HepG2 (cell line): ENCODE measurements around the gene TOB1. TPM values are rescaled to one million over a fixed set of nuclear protein-coding genes. Genes with fewer than 3 reads are reported as not detected.

Experiments
- AGO1 ChIP-seq: fragments of 200-400 bp; formaldehyde crosslinking; IDR thresholded peaks from 2 replicates; pipeline ENCODE4 v1.6.1; 2017; ENCODE audit warnings: mild to moderate bottlenecking, low read depth, low read length, moderate library complexity; ENCODE audit not compliant: poor library complexity, severe bottlenecking
- AKAP8 ChIP-seq: sonication (generic); formaldehyde crosslinking; IDR thresholded peaks from 2 replicates; pipeline ENCODE4 v1.5.1; 2020; ENCODE audit warnings: mild to moderate bottlenecking, missing genetic modification reagents
- ATF7-NPFF ChIP-seq: sonication (generic); formaldehyde crosslinking; IDR thresholded peaks from 2 replicates; pipeline ENCODE4 v1.8.1; 2023; ENCODE audit warnings: mild to moderate bottlenecking, low read depth, missing genetic modification reagents, moderate library complexity
- CEBPG ChIP-seq: IDR thresholded peaks from 2 replicates; pipeline ENCODE4 v1.6.1; 2016
- IRF1 ChIP-seq: sonication (generic); formaldehyde crosslinking; IDR thresholded peaks from 2 replicates; pipeline ENCODE4 v1.4.0; 2020; ENCODE audit warnings: low read depth, mild to moderate bottlenecking, missing genetic modification reagents
- MAFF ChIP-seq: IDR thresholded peaks from 2 replicates; pipeline ENCODE4 v1.6.1; 2011; ENCODE audit warnings: low read depth, low read length, improper control_type of control experiment
- MIXL1 ChIP-seq: IDR thresholded peaks from 2 replicates; pipeline ENCODE4 v1.6.1; 2016
- MTF1 ChIP-seq: sonication (generic); formaldehyde crosslinking; IDR thresholded peaks from 2 replicates; pipeline ENCODE4 v1.5.0; 2020; ENCODE audit warnings: missing genetic modification reagents
- MYC ChIP-seq: sonication (generic); formaldehyde crosslinking; IDR thresholded peaks from 2 replicates; pipeline ENCODE4 v1.9.0; 2021; ENCODE audit warnings: missing genetic modification reagents, borderline replicate concordance
- NFYC ChIP-seq: IDR thresholded peaks from 2 replicates; pipeline ENCODE4 v1.6.1; 2016; ENCODE audit warnings: missing genetic modification reagents, missing compliant biosample characterization
- NR2C2 ChIP-seq: sonication (generic); formaldehyde crosslinking; IDR thresholded peaks from 2 replicates; pipeline ENCODE4 v1.4.0; 2020; ENCODE audit warnings: missing genetic modification reagents, mild to moderate bottlenecking, moderate library complexity, borderline replicate concordance
- PITX1 ChIP-seq: sonication (generic); formaldehyde crosslinking; IDR thresholded peaks from 2 replicates; pipeline ENCODE4 v1.5.1; 2020; ENCODE audit warnings: mild to moderate bottlenecking, missing genetic modification reagents
- SKIL ChIP-seq: sonication (generic); formaldehyde crosslinking; IDR thresholded peaks from 2 replicates; pipeline ENCODE4 v1.8.0; 2022; ENCODE audit warnings: missing genetic modification reagents, mild to moderate bottlenecking, moderate library complexity, borderline replicate concordance
- SMARCE1 ChIP-seq: fragments of 450-650 bp; IDR thresholded peaks from 2 replicates; pipeline ENCODE4 v1.6.1; 2017; ENCODE audit warnings: borderline replicate concordance
- TSC22D2 ChIP-seq: sonication (generic); formaldehyde crosslinking; IDR thresholded peaks from 2 replicates; pipeline ENCODE4 v1.5.1; 2020; ENCODE audit warnings: missing genetic modification reagents, mild to moderate bottlenecking, borderline replicate concordance
- ZBTB37 ChIP-seq: sonication (generic); formaldehyde crosslinking; IDR thresholded peaks from 2 replicates; pipeline ENCODE4 v1.4.0; 2020; ENCODE audit warnings: mild to moderate bottlenecking, missing genetic modification reagents
- ZNF232 ChIP-seq: sonication (generic); formaldehyde crosslinking; IDR thresholded peaks from 2 replicates; pipeline ENCODE4 v1.4.0; 2020; ENCODE audit warnings: missing genetic modification reagents, borderline replicate concordance
- ZNF234 ChIP-seq: sonication (generic); formaldehyde crosslinking; conservative IDR thresholded peaks from 2 replicates; pipeline ENCODE4 v1.5.1; 2020; ENCODE audit warnings: mild to moderate bottlenecking, missing genetic modification reagents
- ZNF280D ChIP-seq: sonication (generic); formaldehyde crosslinking; IDR thresholded peaks from 2 replicates; pipeline ENCODE4 v1.5.1; 2020; ENCODE audit warnings: mild to moderate bottlenecking, missing genetic modification reagents
- ZNF510 ChIP-seq: sonication (generic); formaldehyde crosslinking; IDR thresholded peaks from 2 replicates; pipeline ENCODE4 v1.4.0; 2020; ENCODE audit warnings: low read depth, mild to moderate bottlenecking, missing genetic modification reagents
- ZNF737 ChIP-seq: sonication (generic); formaldehyde crosslinking; IDR thresholded peaks from 2 replicates; pipeline ENCODE4 v1.5.0; 2020; ENCODE audit warnings: missing genetic modification reagents, mild to moderate bottlenecking, borderline replicate concordance
- polyA plus RNA-seq, 8 experiments: library from polyadenylated mRNA; depleted of rRNA in 3 of 8; stranded (reverse) in 7 of 8; unstranded in 1 of 8; fragments of >200 nt; fragmentation: Illumina TruSeq in 4 of 8; extraction: Trizol in 4 of 8; gene quantifications; 2 replicates each; pipeline versions ENCODE4 v1.2.1 to v1.2.3, GENCODE V29; 2011 to 2016; ENCODE audit warnings: low read depth in 4 of 8, missing spikeins in 1 of 8, mixed read lengths in 1 of 8; ENCODE audit not compliant: insufficient read depth in 1 of 8
- total RNA-seq, 5 experiments: library from RNA; depleted of rRNA; stranded (reverse); fragments of >200 nt; fragmentation: Illumina TruSeq; extraction: Trizol; gene quantifications; 2 replicates each; pipeline ENCODE4 v1.2.3, GENCODE V29; 2016; ENCODE audit warnings: low read depth in 1 of 5
- TF ChIP-seq, protein P1 (sequence below): sonication (generic); formaldehyde crosslinking; IDR thresholded peaks from 2 replicates; pipeline ENCODE4 v1.4.0; 2020; ENCODE audit warnings: mild to moderate bottlenecking, missing genetic modification reagents

TOB1 gene
- total and polyA plus RNA-seq, 2 of the 13 experiments (the other 11 are each of a cell fraction or from before 2014, with no cell fraction given), result 21.9 to 57.7 TPM

DNA sequence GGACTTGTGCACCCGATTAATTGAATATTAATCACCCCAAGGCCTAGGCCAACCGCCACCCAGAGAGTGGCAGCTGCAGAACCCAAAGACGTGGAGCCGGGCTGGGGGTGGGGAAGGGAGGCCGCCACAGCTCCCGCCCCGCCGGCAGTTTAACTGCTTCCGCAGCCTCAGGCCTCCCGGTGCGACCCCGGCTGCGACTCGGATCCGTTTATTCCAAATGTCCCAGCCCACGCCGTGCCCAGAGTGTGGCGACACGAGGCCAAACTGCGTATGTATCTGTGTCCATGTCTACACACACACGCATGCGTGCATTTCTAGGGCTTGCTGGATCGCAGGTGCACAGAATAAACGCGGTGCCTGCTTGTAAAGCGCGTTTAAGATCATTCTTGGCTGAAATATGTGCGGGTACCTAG is 802 bp upstream of the TOB1 start (continued):
- TF ChIP-seq PITX1 (CRISPR knock-in tag) (no peak), AKAP8 (no peak), AGO1 (no peak), MAFF (no peak), ZNF234 (CRISPR knock-in tag) (no peak), IRF1 (CRISPR knock-in tag) (no peak; the same call in 1 of the 2 replicates), ZNF737 (CRISPR knock-in tag) (no peak), SMARCE1 (no peak), NR2C2 (CRISPR knock-in tag) (no peak; the same call in 1 of the 2 replicates), ZNF232 (CRISPR knock-in tag) (peak; percentile 90), SKIL (CRISPR knock-in tag) (no peak), TSC22D2 (CRISPR knock-in tag) (no peak), ZNF280D (no peak), ZNF510 (CRISPR knock-in tag) (no peak), NFYC (no peak), CEBPG (CRISPR knock-in tag) (no peak), MYC (peak; percentile 74), MIXL1 (CRISPR knock-in tag) (peak; percentile 53; the same call in 1 of the 2 replicates), ATF7-NPFF (no peak), MTF1 (no peak), ZBTB37 (CRISPR knock-in tag) (peak; percentile 79)
- TF ChIP-seq, protein P1, sequence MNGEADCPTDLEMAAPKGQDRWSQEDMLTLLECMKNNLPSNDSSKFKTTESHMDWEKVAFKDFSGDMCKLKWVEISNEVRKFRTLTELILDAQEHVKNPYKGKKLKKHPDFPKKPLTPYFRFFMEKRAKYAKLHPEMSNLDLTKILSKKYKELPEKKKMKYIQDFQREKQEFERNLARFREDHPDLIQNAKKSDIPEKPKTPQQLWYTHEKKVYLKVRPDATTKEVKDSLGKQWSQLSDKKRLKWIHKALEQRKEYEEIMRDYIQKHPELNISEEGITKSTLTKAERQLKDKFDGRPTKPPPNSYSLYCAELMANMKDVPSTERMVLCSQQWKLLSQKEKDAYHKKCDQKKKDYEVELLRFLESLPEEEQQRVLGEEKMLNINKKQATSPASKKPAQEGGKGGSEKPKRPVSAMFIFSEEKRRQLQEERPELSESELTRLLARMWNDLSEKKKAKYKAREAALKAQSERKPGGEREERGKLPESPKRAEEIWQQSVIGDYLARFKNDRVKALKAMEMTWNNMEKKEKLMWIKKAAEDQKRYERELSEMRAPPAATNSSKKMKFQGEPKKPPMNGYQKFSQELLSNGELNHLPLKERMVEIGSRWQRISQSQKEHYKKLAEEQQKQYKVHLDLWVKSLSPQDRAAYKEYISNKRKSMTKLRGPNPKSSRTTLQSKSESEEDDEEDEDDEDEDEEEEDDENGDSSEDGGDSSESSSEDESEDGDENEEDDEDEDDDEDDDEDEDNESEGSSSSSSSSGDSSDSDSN (CRISPR knock-in tag), result peak; percentile 67; the same call in 1 of the 2 replicates
